Ishikawa (cell line): Measurements from ENCODE around the gene TTC3.

Experiments
- CEBPB ChIP-seq: IDR thresholded peaks from 2 replicates; pipeline ENCODE4 v1.6.1; 2012
- CREB1 ChIP-seq: IDR thresholded peaks from 2 replicates; pipeline ENCODE4 v1.6.1; 2012; ENCODE audit warnings: low read depth
- EGR1 ChIP-seq: IDR thresholded peaks from 2 replicates; pipeline ENCODE4 v1.6.1; 2012
- EP300 ChIP-seq: IDR thresholded peaks from 2 replicates; pipeline ENCODE4 v1.6.1; 2012; ENCODE audit warnings: borderline replicate concordance
- FOXM1 ChIP-seq: IDR thresholded peaks from 2 replicates; pipeline ENCODE4 v1.6.1; 2012; ENCODE audit warnings: low read depth, borderline replicate concordance
- NFIC ChIP-seq: IDR thresholded peaks from 2 replicates; pipeline ENCODE4 v1.6.1; 2012
- RAD21 ChIP-seq: IDR thresholded peaks from 2 replicates; pipeline ENCODE4 v1.6.1; 2012; ENCODE audit warnings: low read depth
- TAF1 ChIP-seq: IDR thresholded peaks from 2 replicates; pipeline ENCODE4 v1.6.1; 2012; ENCODE audit warnings: low read depth, mild to moderate bottlenecking
- TCF12 ChIP-seq: IDR thresholded peaks from 2 replicates; pipeline ENCODE4 v1.6.1; 2012; ENCODE audit warnings: low read depth
- TEAD4 ChIP-seq: IDR thresholded peaks from 2 replicates; pipeline ENCODE4 v1.6.1; 2012
- YY1 ChIP-seq: IDR thresholded peaks from 2 replicates; pipeline ENCODE4 v1.6.1; 2012; ENCODE audit warnings: low read depth
- ZBTB7A ChIP-seq: IDR thresholded peaks from 2 replicates; pipeline ENCODE4 v1.6.1; 2012; ENCODE audit warnings: low read depth
- TF ChIP-seq, protein P1 (sequence below): IDR thresholded peaks from 2 replicates; pipeline ENCODE4 v1.6.1; 2012; ENCODE audit warnings: low read depth, mild to moderate bottlenecking
- TF ChIP-seq, protein P2 (sequence below): IDR thresholded peaks from 2 replicates; pipeline ENCODE4 v1.6.1; 2012
- TF ChIP-seq, protein P3 (sequence below): IDR thresholded peaks from 2 replicates; pipeline ENCODE4 v1.6.1; 2012

The TTC3 gene

DNA sequence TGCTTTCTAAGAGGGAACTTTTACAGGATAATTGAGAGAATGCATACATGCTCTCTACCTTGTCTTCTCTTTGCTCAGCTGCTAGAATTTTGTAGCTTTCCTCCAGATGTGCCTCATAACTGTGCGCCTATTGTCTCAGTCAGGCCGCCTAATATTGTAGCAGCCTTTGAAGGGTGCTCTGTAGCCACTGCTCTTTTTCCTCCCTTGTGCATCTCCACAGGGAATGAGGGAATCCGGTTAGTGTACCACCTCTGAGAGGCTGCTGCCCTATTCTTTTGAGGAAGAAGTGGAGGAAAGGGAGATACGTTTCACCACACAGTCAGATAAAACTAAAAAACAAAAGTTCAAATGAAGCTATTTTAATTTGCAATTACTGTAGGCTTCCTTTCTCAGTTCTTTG lies 22.8 kb downstream of the TTC3 start:
- TF ChIP-seq NFIC (no peak), CREB1 (no peak), FOXM1 (no peak), ZBTB7A (no peak), YY1 (no peak), TEAD4 (no peak)
- TF ChIP-seq, protein P1, sequence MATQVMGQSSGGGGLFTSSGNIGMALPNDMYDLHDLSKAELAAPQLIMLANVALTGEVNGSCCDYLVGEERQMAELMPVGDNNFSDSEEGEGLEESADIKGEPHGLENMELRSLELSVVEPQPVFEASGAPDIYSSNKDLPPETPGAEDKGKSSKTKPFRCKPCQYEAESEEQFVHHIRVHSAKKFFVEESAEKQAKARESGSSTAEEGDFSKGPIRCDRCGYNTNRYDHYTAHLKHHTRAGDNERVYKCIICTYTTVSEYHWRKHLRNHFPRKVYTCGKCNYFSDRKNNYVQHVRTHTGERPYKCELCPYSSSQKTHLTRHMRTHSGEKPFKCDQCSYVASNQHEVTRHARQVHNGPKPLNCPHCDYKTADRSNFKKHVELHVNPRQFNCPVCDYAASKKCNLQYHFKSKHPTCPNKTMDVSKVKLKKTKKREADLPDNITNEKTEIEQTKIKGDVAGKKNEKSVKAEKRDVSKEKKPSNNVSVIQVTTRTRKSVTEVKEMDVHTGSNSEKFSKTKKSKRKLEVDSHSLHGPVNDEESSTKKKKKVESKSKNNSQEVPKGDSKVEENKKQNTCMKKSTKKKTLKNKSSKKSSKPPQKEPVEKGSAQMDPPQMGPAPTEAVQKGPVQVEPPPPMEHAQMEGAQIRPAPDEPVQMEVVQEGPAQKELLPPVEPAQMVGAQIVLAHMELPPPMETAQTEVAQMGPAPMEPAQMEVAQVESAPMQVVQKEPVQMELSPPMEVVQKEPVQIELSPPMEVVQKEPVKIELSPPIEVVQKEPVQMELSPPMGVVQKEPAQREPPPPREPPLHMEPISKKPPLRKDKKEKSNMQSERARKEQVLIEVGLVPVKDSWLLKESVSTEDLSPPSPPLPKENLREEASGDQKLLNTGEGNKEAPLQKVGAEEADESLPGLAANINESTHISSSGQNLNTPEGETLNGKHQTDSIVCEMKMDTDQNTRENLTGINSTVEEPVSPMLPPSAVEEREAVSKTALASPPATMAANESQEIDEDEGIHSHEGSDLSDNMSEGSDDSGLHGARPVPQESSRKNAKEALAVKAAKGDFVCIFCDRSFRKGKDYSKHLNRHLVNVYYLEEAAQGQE = no peak
- TF ChIP-seq, protein P2, sequence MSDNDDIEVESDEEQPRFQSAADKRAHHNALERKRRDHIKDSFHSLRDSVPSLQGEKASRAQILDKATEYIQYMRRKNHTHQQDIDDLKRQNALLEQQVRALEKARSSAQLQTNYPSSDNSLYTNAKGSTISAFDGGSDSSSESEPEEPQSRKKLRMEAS = no peak
- TF ChIP-seq, protein P3, sequence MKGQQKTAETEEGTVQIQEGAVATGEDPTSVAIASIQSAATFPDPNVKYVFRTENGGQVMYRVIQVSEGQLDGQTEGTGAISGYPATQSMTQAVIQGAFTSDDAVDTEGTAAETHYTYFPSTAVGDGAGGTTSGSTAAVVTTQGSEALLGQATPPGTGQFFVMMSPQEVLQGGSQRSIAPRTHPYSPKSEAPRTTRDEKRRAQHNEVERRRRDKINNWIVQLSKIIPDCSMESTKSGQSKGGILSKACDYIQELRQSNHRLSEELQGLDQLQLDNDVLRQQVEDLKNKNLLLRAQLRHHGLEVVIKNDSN = no peak

DNA sequence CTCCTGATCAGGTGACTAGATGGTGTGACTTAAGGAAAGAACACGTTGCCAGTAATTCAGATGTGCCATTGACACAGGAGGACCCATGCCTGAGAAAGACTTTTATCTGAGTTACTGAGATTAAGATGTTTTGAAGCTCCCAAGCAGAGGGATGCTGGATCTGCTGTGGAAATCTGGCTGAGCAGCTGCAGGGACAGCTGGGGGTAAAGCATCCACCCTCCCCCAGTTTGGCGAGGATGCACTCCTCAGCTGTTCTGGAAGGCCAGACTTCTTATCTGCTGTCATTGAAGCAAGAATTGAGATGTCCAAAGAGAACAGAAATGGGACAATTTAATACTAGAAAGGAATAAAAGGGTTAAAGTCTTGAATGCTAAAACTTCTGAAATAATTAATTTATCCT lies 25.7 kb downstream of the TTC3 start:
- TF ChIP-seq TCF12 (no peak), CREB1 (no peak), TEAD4 (no peak), RAD21 (no peak), TAF1 (no peak), ZBTB7A (no peak), EP300 (no peak), EGR1 (no peak), YY1 (no peak), NFIC (no peak), CEBPB (no peak), FOXM1 (no peak)
- TF ChIP-seq, protein P3 = no peak
- TF ChIP-seq, protein P1 = no peak
- TF ChIP-seq, protein P2 = no peak

DNA sequence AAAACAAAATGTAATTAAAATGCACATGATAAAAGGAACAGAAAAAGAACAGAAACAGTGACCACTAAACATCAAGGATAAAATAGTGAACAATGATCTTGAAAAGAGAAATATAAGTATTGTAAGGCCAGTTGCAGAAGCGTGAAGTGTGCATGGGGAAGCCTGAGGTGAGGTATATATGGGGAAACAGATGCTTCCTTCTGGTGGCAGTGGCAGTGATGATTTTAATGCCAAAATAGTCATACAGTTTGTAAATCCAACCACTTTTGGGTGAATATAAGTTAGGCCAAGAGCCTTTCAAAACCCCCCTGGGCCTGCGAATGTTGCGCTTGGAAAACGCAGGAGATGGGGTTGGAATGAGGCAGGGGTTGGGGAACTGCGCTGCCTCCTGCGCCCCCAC lies 27.3 kb downstream of the TTC3 start:
- TF ChIP-seq CREB1 (no peak), RAD21 (no peak), ZBTB7A (no peak), TEAD4 (no peak), CEBPB (no peak), EP300 (no peak), YY1 (no peak), FOXM1 (no peak), TAF1 (no peak), TCF12 (no peak), NFIC (no peak), EGR1 (no peak)
- TF ChIP-seq, protein P2 = no peak
- TF ChIP-seq, protein P1 = no peak
- TF ChIP-seq, protein P3 = no peak

DNA sequence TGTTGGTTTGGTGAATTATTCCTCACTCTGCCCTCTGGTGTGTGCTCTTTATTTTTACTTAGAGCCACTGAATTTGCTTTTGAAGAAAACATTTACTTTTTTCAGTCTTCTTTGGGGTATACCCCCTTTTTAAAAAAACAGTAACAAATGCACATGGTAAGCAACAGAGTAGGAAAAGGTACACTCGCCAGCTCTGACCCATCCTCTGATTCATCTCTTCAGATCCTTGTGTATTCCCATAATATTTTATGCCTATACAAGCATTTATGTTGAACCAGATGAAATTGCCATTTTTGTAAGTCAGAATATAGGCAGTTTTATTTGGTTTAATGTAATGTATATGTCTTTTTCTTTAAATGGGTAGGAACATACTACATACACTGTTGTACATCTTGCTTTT lies 28.3 kb downstream of the TTC3 start:
- no peak for TF ChIP-seq CREB1
- no peak for TF ChIP-seq TCF12
- no peak for TF ChIP-seq NFIC
- TF ChIP-seq TAF1 = no peak
- TF ChIP-seq ZBTB7A = no peak
- TF ChIP-seq, protein P1 = no peak
- TF ChIP-seq EP300 = no peak
- TF ChIP-seq YY1 = no peak
- TF ChIP-seq, protein P2 = no peak
- TF ChIP-seq TEAD4 = no peak
- no peak for TF ChIP-seq FOXM1
- TF ChIP-seq EGR1 = no peak
- TF ChIP-seq RAD21 = no peak
- no peak for TF ChIP-seq CEBPB
- TF ChIP-seq, protein P3 = no peak
